CD4-positive, alpha-beta memory T cell (primary cell): ENCODE measurements around the gene ARHGDIA. TPM values are rescaled to one million over a fixed set of nuclear protein-coding genes. Genes with fewer than 3 reads are reported as not detected.
"Not testable (repeated sequence)": the region's sequence is repeated elsewhere in the genome, so short reads cannot be mapped to it uniquely, and the experiment has no call there.

Source experiments
- CTCF ChIA-PET: fragments of 350-600 bp; sonication (Branson Sonifier 250); formaldehyde crosslinking; loops from one replicate; lab custom pipeline; 2021; ENCODE audit warnings: inconsistent platforms; ENCODE audit not compliant: partially characterized antibody; lab: Charles Lee
- POLR2A ChIA-PET: fragments of 350-600 bp; sonication (Branson Sonifier 250); formaldehyde crosslinking; loops from one replicate; lab custom pipeline; 2021; ENCODE audit not compliant: partially characterized antibody; lab: Charles Lee
- DNase-seq, 5 donors: peaks; one replicate each; pipeline versions ENCODE4 v3.0.0 to v3.0.0-alpha.2; 2020 to 2022; ENCODE audit warnings: mixed read lengths in 1 of 5
- H3K27ac ChIP-seq: one replicate; pipeline ENCODE4 v1.7.0; 2013; ENCODE audit warnings: low read depth, low read length
- H3K27me3 ChIP-seq: 2 replicates; pipeline ENCODE4 v1.7.0; 2013; ENCODE audit warnings: mild to moderate bottlenecking, low read length, moderate library complexity; ENCODE audit not compliant: insufficient read depth
- H3K36me3 ChIP-seq: 2 replicates; pipeline ENCODE4 v1.7.0; 2013; ENCODE audit warnings: mild to moderate bottlenecking, low read length, moderate library complexity; ENCODE audit not compliant: insufficient read depth
- H3K4me1 ChIP-seq: 2 replicates; pipeline ENCODE4 v1.7.0; 2013; ENCODE audit warnings: mild to moderate bottlenecking, low read length, moderate library complexity; ENCODE audit not compliant: insufficient read depth
- H3K4me3 ChIP-seq, 2 donors: one replicate each; pipeline ENCODE4 v1.7.0; 2013; ENCODE audit warnings: low read length in 2 of 2, mild to moderate bottlenecking in 1 of 2
- H3K9me3 ChIP-seq, 2 donors: one replicate each; pipeline ENCODE4 v1.7.0; 2013; ENCODE audit warnings: low read length in 2 of 2, control low read depth in 1 of 2; ENCODE audit not compliant: control insufficient read depth in 1 of 2
- H3K27ac Mint-ChIP-seq, 7 donors: one replicate each; pipeline ENCODE4 v1.8.0; 2020 to 2021; ENCODE audit warnings: mixed read lengths in 7 of 7, mild to moderate bottlenecking in 6 of 7, inconsistent platforms in 3 of 7, moderate library complexity in 3 of 7
- H3K27me3 Mint-ChIP-seq, 2 donors: one replicate each; pipeline ENCODE4 v1.8.0; 2020 to 2021; ENCODE audit warnings: mixed read lengths in 2 of 2
- H3K36me3 Mint-ChIP-seq, 2 donors: one replicate each; pipeline ENCODE4 v1.8.0; 2020 to 2021; ENCODE audit warnings: mixed read lengths in 2 of 2, inconsistent platforms in 1 of 2, mild to moderate bottlenecking in 1 of 2
- H3K4me1 Mint-ChIP-seq, 4 donors: one replicate each; pipeline ENCODE4 v1.8.0; 2020 to 2021; ENCODE audit warnings: mixed read lengths in 4 of 4, mild to moderate bottlenecking in 1 of 4
- H3K4me3 Mint-ChIP-seq, 8 donors: one replicate each; pipeline ENCODE4 v1.8.0; 2020 to 2021; ENCODE audit warnings: mixed read lengths in 8 of 8, mild to moderate bottlenecking in 7 of 8, moderate library complexity in 6 of 8, inconsistent platforms in 3 of 8
- H3K9me3 Mint-ChIP-seq, 8 donors: one replicate each; pipeline ENCODE4 v1.8.0; 2020 to 2021; ENCODE audit warnings: mixed read lengths in 8 of 8, mild to moderate bottlenecking in 5 of 8, inconsistent platforms in 3 of 8, moderate library complexity in 1 of 8
- intact Hi-C: fragments of 100-400 bp; cut with micrococcal nuclease; formaldehyde crosslinking; loops from one replicate; pipeline ENCODE4 v1.15.1; 2023
- polyA plus RNA-seq, 2 donors: library from polyadenylated mRNA; unstranded; fragments of 300-500 nt; fragmentation: Illumina TruSeq; gene quantifications; one replicate each; pipeline ENCODE4 v1.2.3, GENCODE V29; 2021
- total RNA-seq, 2 experiments: library from RNA; stranded (reverse); gene quantifications; one replicate each; pipeline ENCODE4 v1.2.3, GENCODE V29; 2021

The ARHGDIA gene
- total RNA-seq (100 to 1,000 TPM; 380 to 382 TPM), polyA plus RNA-seq (100 to 1,000 TPM in 1 of 2 donors, 10 to 100 TPM in 1; 84.8 to 205 TPM)

GRCh38 chr17:81870981-81871386, at the start of gene ARHGDIA:
Gene ARHGDIA, minus strand, starts transcription at chr17:81871337. Its CDS starts 1,407 bp downstream, at chr17:81869930.
- peak within 1 kb of the TSS; percentile 84 to 95 for H3K4me3 ChIP-seq
- H3K9me3 Mint-ChIP-seq: peaks cover 0 to 7% (median 0%) of the 10 kb centered on the region in 8 donors
- H3K4me1 ChIP-seq: peaks cover 55% of the 10 kb centered on the region
- H3K9me3 ChIP-seq: no peaks in the 10 kb centered on the region
- peaks cover 26% of the 10 kb centered on the region for H3K36me3 ChIP-seq
- H3K27ac ChIP-seq: peak within 1 kb of the TSS; percentile 95
- POLR2A ChIA-PET: interaction anchor here (0.8 to 5.2 kb wide), 21 partner anchors 10 to 360 kb away, joined by 3 to 99 read pairs (median 6); partner anchors contain the start of genes ACTG1, ALYREF, ANAPC11 and CCDC137
- peaks cover 8 to 23% of the 10 kb centered on the region in 2 donors for H3K36me3 Mint-ChIP-seq
- intact Hi-C loops: loop anchor here (1.0 to 5.0 kb wide), 4 partner anchors 11 to 40 kb away; partner anchors contain the start of genes ALYREF, ANAPC11, MCRIP1 and P4HB
- H3K27me3 ChIP-seq: no peaks in the 10 kb centered on the region
- H3K27me3 Mint-ChIP-seq: no peaks in the 10 kb centered on the region
- H3K4me1 Mint-ChIP-seq: peaks cover 9 to 54% (median 30%) of the 10 kb centered on the region in 4 donors
- peak within 1 kb of the TSS; percentile 93 to 98 (median 96) for H3K27ac Mint-ChIP-seq
- CTCF ChIA-PET: no interaction called here
- no peak for DNase-seq
- peak within 1 kb of the TSS; percentile 86 to 92 (median 89) for H3K4me3 Mint-ChIP-seq

GRCh38 chr17:81918832-81919545, 47.9 kb upstream of the ARHGDIA start:
- H3K36me3 Mint-ChIP-seq: peaks cover 8 to 28% of the 10 kb centered on the region in 2 donors
- peaks cover 32% of the 10 kb centered on the region for H3K4me1 ChIP-seq
- H3K27me3 ChIP-seq: no peaks in the 10 kb centered on the region
- H3K4me1 Mint-ChIP-seq: peaks cover 11 to 36% (median 26%) of the 10 kb centered on the region in 4 donors
- no peak overlapping the region for H3K27ac ChIP-seq
- POLR2A ChIA-PET: no interaction called here
- H3K9me3 ChIP-seq: no peaks in the 10 kb centered on the region
- no peak overlapping the region for H3K4me3 ChIP-seq
- H3K9me3 Mint-ChIP-seq: no peaks in the 10 kb centered on the region
- H3K27me3 Mint-ChIP-seq: no peaks in the 10 kb centered on the region
- peak overlapping the region; percentile 42 to 93 (median 78) for H3K27ac Mint-ChIP-seq
- no peak for DNase-seq
- CTCF ChIA-PET: no interaction called here
- H3K4me3 Mint-ChIP-seq: peak overlapping the region in 3 of 8 donors; percentile 25 to 91 (median 60)
- H3K36me3 ChIP-seq: peaks cover 21% of the 10 kb centered on the region
- intact Hi-C loops: loop anchor here (1.0 to 2.0 kb wide), 2 partner anchors 8 to 58 kb away; partner anchors contain the start of genes MAFG and P4HB

- CTCF ChIA-PET, H3K27me3 ChIP-seq, H3K4me3 ChIP-seq, H3K9me3 ChIP-seq, DNase-seq, H3K27me3 Mint-ChIP-seq, H3K9me3 Mint-ChIP-seq: not testable (repeated sequence)
- H3K4me1 Mint-ChIP-seq: peaks cover 10 to 37% (median 26%) of the 10 kb centered on the region in 4 donors
- Histone ChIP-seq H3K36me3 (peaks cover 28% of the 10 kb centered on the region), H3K4me1 (peaks cover 27% of the 10 kb centered on the region), H3K27ac (peak overlapping the region; percentile 64)
- H3K36me3 Mint-ChIP-seq: peaks cover 10 to 31% of the 10 kb centered on the region in 2 donors
- intact Hi-C loops: loop anchor here (1.0 to 2.0 kb wide), 2 partner anchors 9 to 58 kb away; partner anchors contain the start of genes MAFG and P4HB
- POLR2A ChIA-PET: interaction anchor here (1.5 to 2.8 kb wide), 3 partner anchors 9 to 47 kb away, joined by 4 to 33 read pairs (median 23); partner anchors contain the start of genes ARHGDIA, MAFG and NPB
- H3K4me3 Mint-ChIP-seq: peak overlapping the region; percentile 84 to 95 (median 92)
- H3K27ac Mint-ChIP-seq: peak overlapping the region; percentile 77 to 93 (median 89)
Observed at GRCh38 chr17:81918333-81918669, 47.2 kb upstream of the ARHGDIA start.

- no peaks in the 10 kb centered on the region for H3K9me3 Mint-ChIP-seq
Observed at GRCh38 chr17:81917565-81918332, 46.6 kb upstream of the ARHGDIA start, which contains the start of gene SIRT7. Gene SIRT7, minus strand, starts transcription at chr17:81918176. Its CDS starts 45 bp downstream, at chr17:81918131.

GRCh38 chr17:81916234-81917001, 45.3 kb upstream of the ARHGDIA start:
- no peaks in the 10 kb centered on the region for H3K27me3 Mint-ChIP-seq
- Histone ChIP-seq H3K4me3 (peak overlapping the region in 1 of 2 donors; percentile 66), H3K9me3 (no peaks in the 10 kb centered on the region), H3K36me3 (peaks cover 43% of the 10 kb centered on the region), H3K4me1 (peaks cover 33% of the 10 kb centered on the region), H3K27me3 (no peaks in the 10 kb centered on the region), H3K27ac (peak overlapping the region; percentile 64)
- no peak for DNase-seq
- intact Hi-C loops: no loop called here
- H3K4me3 Mint-ChIP-seq: peak overlapping the region; percentile 80 to 91 (median 86)
- peaks cover 17 to 43% of the 10 kb centered on the region in 2 donors for H3K36me3 Mint-ChIP-seq
- peak overlapping the region; percentile 29 to 94 (median 79) for H3K27ac Mint-ChIP-seq
- H3K4me1 Mint-ChIP-seq: peaks cover 13 to 44% (median 30%) of the 10 kb centered on the region in 4 donors
- ChIA-PET CTCF (interaction anchor here (0.7 to 1.1 kb wide), 2 partner anchors 24 to 43 kb away, joined by 3 to 5 read pairs; no protein-coding TSS in a partner anchor), POLR2A (interaction anchor here (1.2 to 2.8 kb wide), 7 partner anchors 11 to 82 kb away, joined by 3 to 33 read pairs (median 5); partner anchors contain the start of genes ARHGDIA, MAFG and NPB)
- H3K9me3 Mint-ChIP-seq: no peaks in the 10 kb centered on the region

More at GRCh38 chr17:81917565-81918332, 46.6 kb upstream of the ARHGDIA start, which contains the start of gene SIRT7:
- peaks cover 27% of the 10 kb centered on the region for H3K4me1 ChIP-seq
- H3K27me3 Mint-ChIP-seq: no peaks in the 10 kb centered on the region
- peak within 1 kb of the TSS; percentile 80 to 94 (median 90) for H3K27ac Mint-ChIP-seq
- peak; percentile 79 to 81 (median 80) for DNase-seq
- H3K36me3 Mint-ChIP-seq: peaks cover 16 to 36% of the 10 kb centered on the region in 2 donors
- H3K36me3 ChIP-seq: peaks cover 33% of the 10 kb centered on the region
- intact Hi-C loops: loop anchor here (1.0 to 2.0 kb wide), 2 partner anchors 10 to 57 kb away; partner anchors contain the start of genes MAFG and P4HB
- H3K27me3 ChIP-seq: no peaks in the 10 kb centered on the region
- CTCF ChIA-PET: interaction anchor here (0.9 to 1.1 kb wide), 2 partner anchors 10 to 25 kb away, joined by 4 to 5 read pairs; partner anchors contain the start of gene MAFG
- peak within 1 kb of the TSS; percentile 86 to 95 (median 92) for H3K4me3 Mint-ChIP-seq
- peak within 1 kb of the TSS; percentile 30 to 66 for H3K4me3 ChIP-seq
- H3K4me1 Mint-ChIP-seq: peaks cover 13 to 42% (median 26%) of the 10 kb centered on the region in 4 donors
- no peaks in the 10 kb centered on the region for H3K9me3 ChIP-seq
- peak within 1 kb of the TSS; percentile 64 for H3K27ac ChIP-seq
- POLR2A ChIA-PET: interaction anchor here (0.8 to 2.8 kb wide), 11 partner anchors 9 to 181 kb away, joined by 3 to 33 read pairs (median 4); partner anchors contain the start of genes ARHGDIA, MAFG and NPB

GRCh38 chr17:81915331-81915730, 44.2 kb upstream of the ARHGDIA start:
- no peak overlapping the region for H3K27ac Mint-ChIP-seq
- Histone ChIP-seq H3K27ac (no peak overlapping the region), H3K36me3 (peaks cover 43% of the 10 kb centered on the region), H3K4me1 (peaks cover 37% of the 10 kb centered on the region), H3K4me3 (no peak overlapping the region), H3K9me3 (no peaks in the 10 kb centered on the region), H3K27me3 (no peaks in the 10 kb centered on the region)
- peak overlapping the region in 1 of 8 donors; percentile 17 for H3K4me3 Mint-ChIP-seq
- no peaks in the 10 kb centered on the region for H3K27me3 Mint-ChIP-seq
- POLR2A ChIA-PET: interaction anchor here (1.1 to 1.2 kb wide), 2 partner anchors 10 to 107 kb away, joined by 4 read pairs; partner anchors contain the start of gene CENPX
- CTCF ChIA-PET: no interaction called here
- peaks cover 13 to 47% (median 30%) of the 10 kb centered on the region in 4 donors for H3K4me1 Mint-ChIP-seq
- intact Hi-C loops: no loop called here
- no peaks in the 10 kb centered on the region for H3K9me3 Mint-ChIP-seq
- peaks cover 17 to 43% of the 10 kb centered on the region in 2 donors for H3K36me3 Mint-ChIP-seq
- DNase-seq: no peak
